Measurements from ENCODE around the gene EPM2AIP1. TPM values are rescaled to one million over a fixed set of nuclear protein-coding genes. Genes with fewer than 3 reads are reported as not detected.

EPM2AIP1 gene
- total RNA-seq, 1 experiment from 2014 or later: 8.7 TPM

- DNase-seq (ENCODE audit: low read depth, low spot score): no peak
- POLR2A ChIA-PET: no interaction called here
- BruUV-seq (replicated peaks): no TSS peak
Observed at GRCh38 chr3:37017683-37018082, 24.8 kb upstream of the EPM2AIP1 start.

More at GRCh38 chr3:37017683-37018082, 24.8 kb upstream of the EPM2AIP1 start:
- H3K9me3 ChIP-seq (ENCODE audit: control insufficient read depth in 1 of 2, insufficient read depth in 1 of 2, low read depth in 1 of 2, low read length in 2 of 2): no peaks in the 10 kb centered on the region
- H2AFZ ChIP-seq (ENCODE audit: low read depth, low read length, poor library complexity, severe bottlenecking): no peak overlapping the region
- H3K27ac ChIP-seq (ENCODE audit: low read depth, low read length): no peak overlapping the region
- H3K4me1 ChIP-seq (ENCODE audit: control insufficient read depth in 1 of 2, insufficient read depth in 2 of 2, low read length in 2 of 2): no peaks in the 10 kb centered on the region
- no peak overlapping the region for H3K4me2 ChIP-seq (ENCODE audit: low read length)
- no peaks in the 10 kb centered on the region for H3K79me2 ChIP-seq (ENCODE audit: insufficient read depth, low read length)
- H3K9ac ChIP-seq (ENCODE audit: low read length): no peak overlapping the region
- no peaks in the 10 kb centered on the region for H3K27me3 ChIP-seq (ENCODE audit: insufficient read depth, low read length)
- intact Hi-C loops (cut with micrococcal nuclease): no loop called here
- ChIA-PET RAD21 (ENCODE audit: low non-redundant PET in 1 of 2, low total read pairs in 2 of 2, uncharacterized antibody in 2 of 2, unreplicated experiment in 2 of 2) (no interaction called here), CTCF (no interaction called here)
- TF ChIP-seq SRF (IDR thresholded peaks at IDR 0.05; ENCODE audit: low read depth) (no peak), ATF3 (IDR thresholded peaks at IDR 0.05) (no peak), ELF1 (IDR thresholded peaks at IDR 0.05; ENCODE audit: borderline replicate concordance, low read depth) (no peak), POLR2AphosphoS5 (IDR thresholded peaks at IDR 0.05; ENCODE audit: low read depth, low read length) (no peak), ZBTB33 (IDR thresholded peaks at IDR 0.05; ENCODE audit: extremely low read depth, insufficient replicate concordance, low read length) (no peak), MAX (IDR thresholded peaks at IDR 0.05) (no peak), JUND (IDR thresholded peaks at IDR 0.05) (no peak), CBX3 (IDR thresholded peaks at IDR 0.05; ENCODE audit: low read depth) (no peak), CEBPB (IDR thresholded peaks at IDR 0.05; ENCODE audit: low read depth) (no peak), ZNF274 (IDR thresholded peaks at IDR 0.05; ENCODE audit: low read depth, low read length) (no peak), FOSL1 (IDR thresholded peaks at IDR 0.05; ENCODE audit: low read depth) (no peak), EGR1 (IDR thresholded peaks at IDR 0.05; ENCODE audit: low read depth) (no peak), CTCF (IDR thresholded peaks at IDR 0.05 in 2 of 3, conservative IDR thresholded peaks at IDR 0.05 in 1 of 3; ENCODE audit: borderline replicate concordance in 1 of 3, insufficient read depth in 1 of 3, low read depth in 2 of 3, low read length in 2 of 3) (no peak), SIN3A (IDR thresholded peaks at IDR 0.05; ENCODE audit: low read depth) (no peak), POLR2A (IDR thresholded peaks at IDR 0.05; ENCODE audit: borderline replicate concordance, extremely low read depth, insufficient read depth, insufficient read length) (no peak)
- H3K4me3 ChIP-seq (replicated peaks in 1 of 2; ENCODE audit: low read depth in 1 of 2, low read length in 2 of 2): no peak overlapping the region
- H3K36me3 ChIP-seq (ENCODE audit: control insufficient read depth in 1 of 2, insufficient read depth in 2 of 2, low read length in 2 of 2): peaks cover 27 to 45% of the 10 kb centered on the region in 2 experiments
- no peak for ATAC-seq
- H3K9me2 ChIP-seq (ENCODE audit: insufficient read depth): no peaks in the 10 kb centered on the region
- no peaks in the 10 kb centered on the region; the same call in 1 of the 2 replicates for H4K20me1 ChIP-seq (ENCODE audit: insufficient read depth)
